ENCODE data around the gene ANGPTL4.

ANGPTL4 gene

DNA sequence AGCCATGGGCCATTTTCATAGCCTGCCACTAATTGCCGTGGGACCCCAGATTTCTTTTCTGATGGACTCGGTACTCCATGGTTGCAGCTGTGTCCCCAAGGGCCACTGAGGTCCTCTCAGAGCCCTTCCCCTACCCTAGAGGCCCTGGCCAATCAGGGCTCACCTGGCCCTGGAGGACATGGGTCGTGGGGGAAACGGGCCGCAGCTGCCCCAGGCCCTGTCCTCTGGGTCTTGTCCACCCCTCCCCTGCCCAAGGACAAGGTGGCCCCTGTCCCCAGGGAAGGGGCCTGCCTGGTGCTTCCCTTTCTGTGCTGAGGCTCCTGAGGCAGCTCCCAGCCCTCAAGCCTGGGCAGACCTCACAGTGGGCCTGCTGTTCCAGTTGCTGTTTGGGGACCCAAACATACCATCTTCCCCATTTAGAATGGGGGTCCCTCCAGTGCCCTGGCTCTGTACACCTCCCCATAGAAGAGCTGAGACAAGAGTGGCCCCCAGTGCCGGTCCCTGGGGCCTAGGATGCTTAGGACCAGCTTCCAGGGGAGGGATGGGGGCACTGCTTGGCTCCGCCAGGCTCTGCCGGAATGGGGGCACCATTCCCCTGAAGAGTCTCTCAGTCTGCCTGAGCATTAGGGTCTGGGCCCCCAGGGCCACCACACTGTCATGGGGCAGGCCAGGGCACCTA lies 29.4 kb downstream of the ANGPTL4 start:
- H3K27me3 ChIP-seq (ENCODE audit: insufficient read depth, low read depth, severe bottlenecking): no peaks in the 10 kb centered on the region
- H3K9me3 ChIP-seq (ENCODE audit: severe bottlenecking): no peaks in the 10 kb centered on the region
- no peak for DNase-seq
- TF ChIP-seq, protein P1, sequence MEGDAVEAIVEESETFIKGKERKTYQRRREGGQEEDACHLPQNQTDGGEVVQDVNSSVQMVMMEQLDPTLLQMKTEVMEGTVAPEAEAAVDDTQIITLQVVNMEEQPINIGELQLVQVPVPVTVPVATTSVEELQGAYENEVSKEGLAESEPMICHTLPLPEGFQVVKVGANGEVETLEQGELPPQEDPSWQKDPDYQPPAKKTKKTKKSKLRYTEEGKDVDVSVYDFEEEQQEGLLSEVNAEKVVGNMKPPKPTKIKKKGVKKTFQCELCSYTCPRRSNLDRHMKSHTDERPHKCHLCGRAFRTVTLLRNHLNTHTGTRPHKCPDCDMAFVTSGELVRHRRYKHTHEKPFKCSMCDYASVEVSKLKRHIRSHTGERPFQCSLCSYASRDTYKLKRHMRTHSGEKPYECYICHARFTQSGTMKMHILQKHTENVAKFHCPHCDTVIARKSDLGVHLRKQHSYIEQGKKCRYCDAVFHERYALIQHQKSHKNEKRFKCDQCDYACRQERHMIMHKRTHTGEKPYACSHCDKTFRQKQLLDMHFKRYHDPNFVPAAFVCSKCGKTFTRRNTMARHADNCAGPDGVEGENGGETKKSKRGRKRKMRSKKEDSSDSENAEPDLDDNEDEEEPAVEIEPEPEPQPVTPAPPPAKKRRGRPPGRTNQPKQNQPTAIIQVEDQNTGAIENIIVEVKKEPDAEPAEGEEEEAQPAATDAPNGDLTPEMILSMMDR (IDR thresholded peaks at IDR 0.05; ENCODE audit: low read depth, low read length): no peak
- H3K4me3 ChIP-seq (ENCODE audit: low read depth, low read length): no peak overlapping the region
- no peak overlapping the region for H3K27ac ChIP-seq
- peaks cover 22% of the 10 kb centered on the region for H3K36me3 ChIP-seq

DNA sequence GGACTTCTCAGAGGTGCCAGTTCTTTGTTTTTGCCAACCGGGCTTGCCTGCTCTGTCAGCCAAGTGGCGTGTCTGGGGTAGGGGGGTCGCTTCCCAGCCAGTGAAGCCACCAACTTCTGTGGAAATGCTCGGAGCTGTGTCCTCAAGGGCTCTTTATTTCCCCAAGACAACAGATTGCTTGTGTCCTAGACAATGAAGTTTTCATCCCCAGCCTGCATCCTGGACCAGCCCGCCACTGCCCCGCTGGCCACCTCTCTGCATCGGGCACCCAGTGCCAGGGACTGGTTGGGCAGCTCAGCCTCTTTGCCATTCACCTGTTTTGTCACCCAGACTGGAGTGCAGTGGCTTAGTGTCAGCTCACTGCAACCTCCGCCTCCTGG lies 29.9 kb downstream of the ANGPTL4 start:
- no peak for DNase-seq
- H3K4me3 ChIP-seq (ENCODE audit: low read depth, low read length): no peak overlapping the region
- TF ChIP-seq, protein P1 (IDR thresholded peaks at IDR 0.05; ENCODE audit: low read depth, low read length): no peak
- H3K27ac ChIP-seq: no peak overlapping the region
- H3K36me3 ChIP-seq: peaks cover 22% of the 10 kb centered on the region
- H3K9me3 ChIP-seq (ENCODE audit: severe bottlenecking): no peaks in the 10 kb centered on the region
- no peaks in the 10 kb centered on the region for H3K27me3 ChIP-seq (ENCODE audit: insufficient read depth, low read depth, severe bottlenecking)

DNA sequence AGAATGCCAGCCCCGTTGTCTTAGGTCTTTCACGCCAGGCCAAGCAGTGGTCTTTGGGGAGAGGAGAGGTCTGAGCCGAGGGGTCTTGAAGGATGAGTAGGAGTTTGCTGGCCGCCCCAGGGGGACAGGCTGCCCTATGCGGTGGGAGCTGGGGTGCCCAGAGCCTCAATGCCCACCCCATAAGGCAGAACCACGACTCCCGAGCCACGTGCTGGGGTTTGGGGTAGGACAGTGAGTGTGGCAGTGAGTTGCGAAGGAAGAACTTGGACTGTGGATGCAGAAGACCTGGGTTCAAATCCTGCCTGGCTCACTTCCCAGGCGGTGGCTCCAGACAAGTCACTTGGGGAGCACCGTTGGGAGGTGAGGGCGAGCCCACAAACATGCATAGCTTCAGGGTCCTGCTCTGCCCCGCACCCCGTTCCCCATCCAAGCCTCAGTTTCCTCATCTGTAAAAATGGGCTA lies 31.7 kb downstream of the ANGPTL4 start:
- Histone ChIP-seq H3K27me3 (ENCODE audit: insufficient read depth, low read depth, severe bottlenecking) (no peaks in the 10 kb centered on the region), H3K27ac (no peak overlapping the region), H3K36me3 (peaks cover 30% of the 10 kb centered on the region), H3K4me3 (ENCODE audit: low read depth, low read length) (no peak overlapping the region), H3K9me3 (ENCODE audit: severe bottlenecking) (no peaks in the 10 kb centered on the region)
- no peak for DNase-seq
- TF ChIP-seq, protein P1 (IDR thresholded peaks at IDR 0.05; ENCODE audit: low read depth, low read length): no peak

DNA sequence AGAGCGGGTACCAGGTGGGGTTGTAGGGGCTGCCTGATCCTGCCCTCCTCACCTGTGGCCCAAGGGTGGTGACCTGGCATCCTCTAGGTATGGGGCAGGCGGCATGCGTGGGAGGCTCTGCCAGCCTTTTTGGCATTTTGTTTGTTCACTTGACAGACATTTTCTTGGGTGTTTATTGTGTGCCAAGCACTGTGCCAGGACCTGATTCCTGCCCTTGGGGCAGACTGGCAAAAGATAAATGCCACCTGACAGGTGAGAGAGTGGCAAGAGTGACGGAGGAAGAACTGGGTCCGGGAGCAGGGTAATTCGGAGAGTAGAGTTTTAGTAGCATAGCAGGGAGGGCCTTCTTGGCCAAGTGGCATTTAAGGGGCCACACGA lies 32.2 kb downstream of the ANGPTL4 start:
- DNase-seq: no peak
- TF ChIP-seq, protein P1 (IDR thresholded peaks at IDR 0.05; ENCODE audit: low read depth, low read length): no peak
- H3K27ac ChIP-seq: no peak overlapping the region
- peaks cover 29% of the 10 kb centered on the region for H3K36me3 ChIP-seq
- H3K4me3 ChIP-seq (ENCODE audit: low read depth, low read length): no peak overlapping the region
- no peaks in the 10 kb centered on the region for H3K27me3 ChIP-seq (ENCODE audit: insufficient read depth, low read depth, severe bottlenecking)
- H3K9me3 ChIP-seq (ENCODE audit: severe bottlenecking): no peaks in the 10 kb centered on the region

DNA sequence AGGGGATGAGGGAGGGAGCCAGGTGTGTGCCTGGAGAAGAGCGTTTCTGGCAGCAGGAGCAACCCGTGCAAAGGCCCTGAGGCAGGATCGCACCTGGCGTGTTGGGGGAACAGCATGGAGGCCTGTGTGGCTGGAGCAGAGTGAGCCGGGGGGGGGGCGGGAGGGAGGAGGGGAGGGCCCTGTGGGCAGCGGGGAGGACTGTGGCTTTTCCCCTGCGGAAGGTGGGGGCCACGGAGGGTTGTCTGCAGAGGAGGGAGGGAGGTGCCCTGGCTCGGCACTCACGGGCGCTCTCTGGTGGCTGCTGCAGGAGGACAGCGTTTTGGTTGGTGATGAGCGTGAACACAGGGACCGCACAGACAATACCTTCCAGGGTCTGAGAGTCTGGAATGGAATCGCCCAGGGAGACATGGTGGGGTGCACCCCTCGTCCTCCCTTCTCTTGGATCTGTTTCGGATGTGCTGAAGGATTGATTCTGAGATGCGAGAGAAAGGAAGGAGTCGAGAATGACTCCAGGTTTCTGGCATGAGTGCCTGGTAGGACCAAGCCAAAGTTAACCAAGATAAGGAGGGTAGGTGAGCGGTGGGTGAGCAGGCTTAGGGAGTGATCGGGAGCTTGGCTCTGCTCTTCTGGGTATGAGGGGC lies 32.7 kb downstream of the ANGPTL4 start:
- no peaks in the 10 kb centered on the region for H3K9me3 ChIP-seq (ENCODE audit: severe bottlenecking)
- no peaks in the 10 kb centered on the region for H3K27me3 ChIP-seq (ENCODE audit: insufficient read depth, low read depth, severe bottlenecking)
- TF ChIP-seq, protein P1 (IDR thresholded peaks at IDR 0.05; ENCODE audit: low read depth, low read length): peak; percentile 84
- H3K4me3 ChIP-seq (ENCODE audit: low read depth, low read length): no peak overlapping the region
- DNase-seq: peak; percentile 74
- H3K27ac ChIP-seq: no peak overlapping the region
- peaks cover 32% of the 10 kb centered on the region for H3K36me3 ChIP-seq
